ENCODE data around the gene MUCL1. TPM values are rescaled to one million over a fixed set of nuclear protein-coding genes. Genes with fewer than 3 reads are reported as not detected.

Gene MUCL1
- total and polyA plus RNA-seq, 8 donors = 1.8 TPM; not detected in 7

- intact Hi-C loops (cut with DNase I) = no loop called here
- DNase-seq = no peak
- peaks cover 0 to 3% of the 10 kb centered on the region in 2 donors for H3K4me1 ChIP-seq
- H3K27me3 ChIP-seq = no peaks in the 10 kb centered on the region
- no peak overlapping the region for H3K4me3 ChIP-seq
- no peaks in the 10 kb centered on the region for H3K9me3 ChIP-seq
- TF ChIP-seq, protein P1, sequence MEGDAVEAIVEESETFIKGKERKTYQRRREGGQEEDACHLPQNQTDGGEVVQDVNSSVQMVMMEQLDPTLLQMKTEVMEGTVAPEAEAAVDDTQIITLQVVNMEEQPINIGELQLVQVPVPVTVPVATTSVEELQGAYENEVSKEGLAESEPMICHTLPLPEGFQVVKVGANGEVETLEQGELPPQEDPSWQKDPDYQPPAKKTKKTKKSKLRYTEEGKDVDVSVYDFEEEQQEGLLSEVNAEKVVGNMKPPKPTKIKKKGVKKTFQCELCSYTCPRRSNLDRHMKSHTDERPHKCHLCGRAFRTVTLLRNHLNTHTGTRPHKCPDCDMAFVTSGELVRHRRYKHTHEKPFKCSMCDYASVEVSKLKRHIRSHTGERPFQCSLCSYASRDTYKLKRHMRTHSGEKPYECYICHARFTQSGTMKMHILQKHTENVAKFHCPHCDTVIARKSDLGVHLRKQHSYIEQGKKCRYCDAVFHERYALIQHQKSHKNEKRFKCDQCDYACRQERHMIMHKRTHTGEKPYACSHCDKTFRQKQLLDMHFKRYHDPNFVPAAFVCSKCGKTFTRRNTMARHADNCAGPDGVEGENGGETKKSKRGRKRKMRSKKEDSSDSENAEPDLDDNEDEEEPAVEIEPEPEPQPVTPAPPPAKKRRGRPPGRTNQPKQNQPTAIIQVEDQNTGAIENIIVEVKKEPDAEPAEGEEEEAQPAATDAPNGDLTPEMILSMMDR (IDR thresholded peaks at IDR 0.05) = no peak
- H3K36me3 ChIP-seq = no peaks in the 10 kb centered on the region
- ATAC-seq = no peak
- H3K27ac ChIP-seq = no peak overlapping the region
Observed at GRCh38 chr12:54861927-54862326, 7.6 kb downstream of the MUCL1 start.

GRCh38 chr12:54863948-54864618 is 9.8 kb downstream of the MUCL1 start:
- Histone ChIP-seq H3K36me3 (no peaks in the 10 kb centered on the region), H3K9me3 (no peaks in the 10 kb centered on the region), H3K4me1 (no peaks in the 10 kb centered on the region), H3K4me3 (no peak overlapping the region), H3K27ac (no peak overlapping the region), H3K27me3 (no peaks in the 10 kb centered on the region)
- intact Hi-C loops (cut with DNase I) = no loop called here
- TF ChIP-seq, protein P1 (IDR thresholded peaks at IDR 0.05) = no peak
- DNase-seq = no peak
- ATAC-seq = no peak

DNA sequence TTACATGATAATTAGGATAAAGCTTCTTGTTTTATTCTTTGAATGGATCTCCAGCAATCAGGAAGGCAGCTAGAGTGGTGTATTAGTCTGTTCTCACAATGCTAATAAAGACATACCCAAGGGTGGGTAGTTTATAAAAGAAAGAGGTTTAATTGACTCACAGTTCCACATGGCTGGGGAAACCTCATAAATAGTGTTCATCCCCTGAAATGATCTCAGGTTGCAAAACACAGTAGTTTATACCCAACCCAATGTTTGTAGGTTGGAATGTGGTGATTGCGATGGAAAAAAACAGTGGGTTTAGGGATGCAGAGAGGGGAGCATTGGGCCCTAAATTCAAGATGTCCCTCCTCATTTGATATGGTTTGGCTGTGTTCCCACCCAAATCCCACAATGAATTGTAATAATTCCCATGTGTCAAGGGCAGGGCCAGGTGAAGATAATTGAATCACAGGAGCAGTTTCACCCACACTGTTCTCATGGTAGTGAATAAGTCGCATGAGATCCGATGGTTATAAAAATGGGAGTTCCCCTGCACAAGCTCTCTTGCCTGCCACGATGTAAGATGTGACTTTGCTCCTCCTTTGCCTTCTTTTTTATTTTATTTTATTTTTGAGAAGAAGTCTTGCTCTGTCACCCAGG is 11.5 kb downstream of the MUCL1 start:
- no peaks in the 10 kb centered on the region for H3K36me3 ChIP-seq
- intact Hi-C loops (cut with DNase I) = no loop called here
- no peaks in the 10 kb centered on the region for H3K27me3 ChIP-seq
- no peaks in the 10 kb centered on the region for H3K4me1 ChIP-seq
- no peak overlapping the region for H3K4me3 ChIP-seq
- no peaks in the 10 kb centered on the region for H3K9me3 ChIP-seq
- DNase-seq (no peak), ATAC-seq (no peak)
- TF ChIP-seq, protein P1 (IDR thresholded peaks at IDR 0.05) = no peak
- no peak overlapping the region for H3K27ac ChIP-seq

- Histone ChIP-seq H3K4me3 (no peak overlapping the region), H3K27me3 (no peaks in the 10 kb centered on the region), H3K9me3 (no peaks in the 10 kb centered on the region), H3K27ac (no peak overlapping the region), H3K36me3 (no peaks in the 10 kb centered on the region), H3K4me1 (no peaks in the 10 kb centered on the region)
- TF ChIP-seq, protein P1 (IDR thresholded peaks at IDR 0.05) = no peak
- intact Hi-C loops (cut with DNase I) = no loop called here
- DNase-seq (no peak), ATAC-seq (no peak)
Observed at GRCh38 chr12:54868690-54869089, 14.4 kb downstream of the MUCL1 start.

DNA sequence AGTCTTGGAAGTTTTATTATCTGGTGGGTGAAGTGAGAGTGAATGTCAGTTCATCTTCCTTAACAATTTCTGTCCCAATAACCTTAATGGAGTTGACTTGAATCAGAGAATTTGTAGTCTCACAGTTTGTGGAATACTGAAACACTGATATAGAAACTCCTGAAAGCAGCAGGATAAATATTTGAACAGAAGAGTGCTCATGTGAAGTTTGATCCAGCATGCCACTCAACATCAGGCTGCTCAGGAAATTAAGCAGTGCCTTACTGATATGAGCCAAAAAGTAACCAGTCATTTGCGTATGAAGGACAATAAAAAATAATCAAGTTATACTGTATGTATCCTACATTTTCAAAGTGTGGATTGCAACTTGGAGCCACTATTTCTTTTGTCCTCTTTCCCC is 15.7 kb downstream of the MUCL1 start:
- TF ChIP-seq, protein P1 (IDR thresholded peaks at IDR 0.05) = no peak
- Histone ChIP-seq H3K36me3 (no peaks in the 10 kb centered on the region), H3K4me1 (no peaks in the 10 kb centered on the region), H3K27ac (no peak overlapping the region), H3K9me3 (no peaks in the 10 kb centered on the region), H3K4me3 (no peak overlapping the region), H3K27me3 (no peaks in the 10 kb centered on the region)
- DNase-seq = no peak
- intact Hi-C loops (cut with DNase I) = no loop called here
- no peak for ATAC-seq
